ENCODE data around the gene TMEM174. TPM values are rescaled to one million over a fixed set of nuclear protein-coding genes. Genes with fewer than 3 reads are reported as not detected.

TMEM174 gene
- total RNA-seq, 1 donor from 2014 or later, result not detected

DNA sequence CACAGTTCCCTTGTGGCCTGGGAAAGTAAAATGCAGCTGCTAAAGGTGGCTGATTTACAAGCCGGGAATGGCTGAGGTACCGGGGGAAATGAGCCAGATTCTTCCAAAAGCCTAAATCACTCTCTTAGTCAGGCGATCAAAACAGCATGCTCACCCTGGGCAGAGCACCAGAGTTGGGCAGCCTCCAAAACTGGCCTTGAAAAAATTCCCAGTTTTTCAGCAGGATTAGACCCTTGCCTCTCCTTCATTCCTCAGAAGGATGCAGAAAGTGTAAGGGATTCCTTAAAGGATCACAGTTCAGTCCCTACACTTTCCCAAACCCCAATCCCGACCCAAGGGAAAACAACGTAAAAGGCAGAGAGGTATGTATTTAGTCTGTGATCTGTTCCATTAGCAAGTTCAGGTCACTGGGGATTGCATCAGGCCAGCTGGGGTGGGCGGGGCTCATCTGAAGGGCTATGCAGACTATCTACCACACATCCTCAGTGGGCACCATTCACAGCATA, 16.9 kb downstream of the TMEM174 start:
- no peak for DNase-seq (ENCODE audit: low read depth)
- TF ChIP-seq, protein P1, sequence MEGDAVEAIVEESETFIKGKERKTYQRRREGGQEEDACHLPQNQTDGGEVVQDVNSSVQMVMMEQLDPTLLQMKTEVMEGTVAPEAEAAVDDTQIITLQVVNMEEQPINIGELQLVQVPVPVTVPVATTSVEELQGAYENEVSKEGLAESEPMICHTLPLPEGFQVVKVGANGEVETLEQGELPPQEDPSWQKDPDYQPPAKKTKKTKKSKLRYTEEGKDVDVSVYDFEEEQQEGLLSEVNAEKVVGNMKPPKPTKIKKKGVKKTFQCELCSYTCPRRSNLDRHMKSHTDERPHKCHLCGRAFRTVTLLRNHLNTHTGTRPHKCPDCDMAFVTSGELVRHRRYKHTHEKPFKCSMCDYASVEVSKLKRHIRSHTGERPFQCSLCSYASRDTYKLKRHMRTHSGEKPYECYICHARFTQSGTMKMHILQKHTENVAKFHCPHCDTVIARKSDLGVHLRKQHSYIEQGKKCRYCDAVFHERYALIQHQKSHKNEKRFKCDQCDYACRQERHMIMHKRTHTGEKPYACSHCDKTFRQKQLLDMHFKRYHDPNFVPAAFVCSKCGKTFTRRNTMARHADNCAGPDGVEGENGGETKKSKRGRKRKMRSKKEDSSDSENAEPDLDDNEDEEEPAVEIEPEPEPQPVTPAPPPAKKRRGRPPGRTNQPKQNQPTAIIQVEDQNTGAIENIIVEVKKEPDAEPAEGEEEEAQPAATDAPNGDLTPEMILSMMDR (conservative IDR thresholded peaks at IDR 0.05; ENCODE audit: low read depth, low read length), result no peak
- H3K4me3 ChIP-seq (ENCODE audit: low read depth, low read length), result no peak overlapping the region

DNA sequence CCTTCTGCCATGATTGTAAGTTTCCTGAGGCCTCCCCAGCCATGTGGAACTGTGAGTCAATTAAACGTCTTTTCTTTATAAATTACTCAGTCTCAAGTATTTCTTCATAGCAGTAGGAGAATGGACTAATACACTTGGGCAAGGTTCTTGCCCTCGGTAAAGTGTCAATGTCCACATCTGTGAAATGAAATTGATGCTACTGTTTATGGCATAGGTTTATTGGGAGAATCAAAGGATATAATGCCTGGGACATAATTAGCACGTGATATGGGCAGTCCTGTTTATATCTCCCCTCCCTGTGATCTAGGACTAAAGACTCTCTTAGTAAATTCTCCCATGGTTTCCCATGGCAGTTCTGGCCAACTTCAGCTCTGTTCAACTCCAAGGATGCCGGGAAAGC, 19.4 kb downstream of the TMEM174 start:
- DNase-seq (ENCODE audit: low read depth), result no peak
- no peak overlapping the region for H3K4me3 ChIP-seq (ENCODE audit: low read depth, low read length)
- TF ChIP-seq, protein P1 (conservative IDR thresholded peaks at IDR 0.05; ENCODE audit: low read depth, low read length), result no peak

GRCh38 chr5:73193592-73193991, 20.6 kb downstream of the TMEM174 start:
- TF ChIP-seq, protein P1 (conservative IDR thresholded peaks at IDR 0.05; ENCODE audit: low read depth, low read length), result no peak
- no peak for DNase-seq (ENCODE audit: low read depth)
- no peak overlapping the region for H3K4me3 ChIP-seq (ENCODE audit: low read depth, low read length)

GRCh38 chr5:73196201-73196600, 23.2 kb downstream of the TMEM174 start:
- H3K4me3 ChIP-seq (ENCODE audit: low read depth, low read length), result no peak overlapping the region
- DNase-seq (ENCODE audit: low read depth), result no peak
- TF ChIP-seq, protein P1 (conservative IDR thresholded peaks at IDR 0.05; ENCODE audit: low read depth, low read length), result no peak

GRCh38 chr5:73197637-73198257, 24.8 kb downstream of the TMEM174 start:
- TF ChIP-seq, protein P1 (conservative IDR thresholded peaks at IDR 0.05; ENCODE audit: low read depth, low read length), result no peak
- no peak for DNase-seq (ENCODE audit: low read depth)

GRCh38 chr5:73198833-73199592, 26.0 kb downstream of the TMEM174 start:
- H3K4me3 ChIP-seq (ENCODE audit: low read depth, low read length), result no peak overlapping the region
- TF ChIP-seq, protein P1 (conservative IDR thresholded peaks at IDR 0.05; ENCODE audit: low read depth, low read length), result no peak
- no peak for DNase-seq (ENCODE audit: low read depth)

More at GRCh38 chr5:73197637-73198257, 24.8 kb downstream of the TMEM174 start:
- H3K4me3 ChIP-seq (ENCODE audit: low read depth, low read length), result no peak overlapping the region
